GM18499 (cell line): Measurements from ENCODE around the gene TDRD9.

ENCODE experiments used
- ATAC-seq: cut with Tn5 transposase; IDR thresholded peaks from one replicate; pipeline ENCODE4 v1.9.1; 2021; ENCODE audit warnings: moderate number of reproducible peaks; ENCODE audit not compliant: insufficient read depth, unreplicated experiment

The TDRD9 gene

GRCh38 chr14:103891667-103892215 is 36.5 kb upstream of the TDRD9 start:
- ATAC-seq = no peak

GRCh38 chr14:103892247-103892646 is 36.0 kb upstream of the TDRD9 start:
- ATAC-seq = no peak

- no peak for ATAC-seq
Observed at GRCh38 chr14:103894034-103894722, 34.1 kb upstream of the TDRD9 start.

GRCh38 chr14:103894723-103895059 is 33.6 kb upstream of the TDRD9 start:
- ATAC-seq = no peak

GRCh38 chr14:103896578-103896977 is 31.7 kb upstream of the TDRD9 start:
- no peak for ATAC-seq

GRCh38 chr14:103897075-103897947 is 30.9 kb upstream of the TDRD9 start:
- ATAC-seq = no peak

GRCh38 chr14:103898204-103898603 is 30.1 kb upstream of the TDRD9 start:
- no peak for ATAC-seq

- ATAC-seq = no peak
Observed at GRCh38 chr14:103898711-103899110, 29.5 kb upstream of the TDRD9 start.

- ATAC-seq = no peak
Observed at GRCh38 chr14:103899316-103899715, 28.9 kb upstream of the TDRD9 start.

GRCh38 chr14:103899833-103900232 is 28.4 kb upstream of the TDRD9 start:
- no peak for ATAC-seq

- ATAC-seq = no peak
Observed at GRCh38 chr14:103904493-103905107, 23.7 kb upstream of the TDRD9 start.

GRCh38 chr14:103905842-103906456 is 22.3 kb upstream of the TDRD9 start:
- no peak for ATAC-seq

- ATAC-seq = no peak
Observed at GRCh38 chr14:103908580-103908979, 19.7 kb upstream of the TDRD9 start.

- ATAC-seq = no peak
Observed at GRCh38 chr14:103909531-103910261, 18.6 kb upstream of the TDRD9 start.

GRCh38 chr14:103910262-103910935 is 17.9 kb upstream of the TDRD9 start:
- no peak for ATAC-seq

GRCh38 chr14:103910984-103911383 is 17.3 kb upstream of the TDRD9 start:
- ATAC-seq = no peak

- no peak for ATAC-seq
Observed at GRCh38 chr14:103915616-103916015, 12.6 kb upstream of the TDRD9 start.

GRCh38 chr14:103916636-103917262 is 11.5 kb upstream of the TDRD9 start:
- no peak for ATAC-seq
